Lung (tissue), 12 donors: Measurements from ENCODE around the gene CRISPLD2. TPM values are rescaled to one million over a fixed set of nuclear protein-coding genes. Genes with fewer than 3 reads are reported as not detected.

Source experiments
- ATAC-seq: fragments of 200-7000 bp; cut with Tn5 transposase; one replicate; pipeline ENCODE4 v1.9.1; 2020; ENCODE audit warnings: moderate number of reproducible peaks; ENCODE audit not compliant: insufficient read depth, low FRiP score
- DNase-seq, 3 donors: peaks; one replicate each; pipeline ENCODE4 v3.0.0-alpha.2; 2013 to 2017
- H3K27ac ChIP-seq, 2 donors: one replicate each; pipeline ENCODE4 v1.5.1; 2013; ENCODE audit warnings: mild to moderate bottlenecking in 2 of 2, moderate library complexity in 2 of 2, control low read depth in 1 of 2, inconsistent platforms in 1 of 2, low read depth in 1 of 2, low read length in 1 of 2
- H3K27me3 ChIP-seq, 3 donors: one replicate each; pipeline ENCODE4 v1.5.1; 2013; ENCODE audit warnings: low read length in 2 of 3; ENCODE audit not compliant: control insufficient read depth in 3 of 3, insufficient read depth in 3 of 3
- H3K36me3 ChIP-seq, 4 donors: one replicate each; pipeline ENCODE4 v1.5.1; 2013; ENCODE audit warnings: low read length in 4 of 4, mild to moderate bottlenecking in 1 of 4, moderate library complexity in 1 of 4; ENCODE audit not compliant: control insufficient read depth in 4 of 4, insufficient read depth in 4 of 4
- H3K4me1 ChIP-seq, 5 donors: one replicate each; pipeline ENCODE4 v1.5.1; 2013; ENCODE audit warnings: low read length in 5 of 5, mild to moderate bottlenecking in 2 of 5, moderate library complexity in 1 of 5; ENCODE audit not compliant: control insufficient read depth in 5 of 5, insufficient read depth in 5 of 5
- H3K4me3 ChIP-seq: one replicate; pipeline ENCODE4 v1.5.1; 2013; ENCODE audit warnings: mild to moderate bottlenecking, control low read depth, moderate library complexity
- H3K9ac ChIP-seq, 2 donors: one replicate each; pipeline ENCODE4 v1.5.1; 2013; ENCODE audit warnings: low read length in 2 of 2, control low read depth in 1 of 2; ENCODE audit not compliant: insufficient read depth in 1 of 2
- H3K9me3 ChIP-seq, 4 donors: one replicate each; pipeline ENCODE4 v1.5.1; 2013; ENCODE audit warnings: low read length in 3 of 4, mild to moderate bottlenecking in 1 of 4, moderate library complexity in 1 of 4; ENCODE audit not compliant: control insufficient read depth in 4 of 4, insufficient read depth in 3 of 4
- CTCF ChIP-seq: IDR thresholded peaks from 2 replicates; pipeline ENCODE4 v1.5.1; 2012; ENCODE audit warnings: mild to moderate bottlenecking; ENCODE audit errors: control extremely low read depth, extremely low read depth
- WGBS, 2 donors: extraction: QIAGEN DNeasy Blood & Tissue Kit; methylation state at CpG; one replicate each; pipeline ENCODE4 v1.1.7; 2013; 5-methylcytosine and 5-hydroxymethylcytosine counted together
- polyA plus RNA-seq, 2 donors: library from polyadenylated mRNA; stranded (reverse); fragments of 200-250 nt; gene quantifications; one replicate each; pipeline ENCODE4 v1.2.1, GENCODE V29; 2013
- total RNA-seq, 2 donors: library from RNA; depleted of rRNA in 1 of 2; stranded (reverse); fragments of >200 nt in 1 of 2; gene quantifications; one replicate each; pipeline ENCODE4 v1.2.1, GENCODE V29; 2014 to 2021
- donor health status: control.
- donor health status: control.
- donor health status: Bipolar disorder and iron deficiency.
- donor health status: healthy.
- donor health status: DM: yes; HTN: yes; CAD: no.

Gene CRISPLD2
- total and polyA plus RNA-seq, 4 donors = 30.3 to 136 (median 42.5) TPM

GRCh38 chr16:84844559-84845495 lies 25.0 kb downstream of the CRISPLD2 start:
- no peak for ATAC-seq
- Histone ChIP-seq H3K9me3 (no peaks in the 10 kb centered on the region), H3K9ac (no peak overlapping the region), H3K4me3 (no peak overlapping the region), H3K36me3 (peaks cover 0 to 11% (median 0%) of the 10 kb centered on the region in 4 donors), H3K27me3 (no peaks in the 10 kb centered on the region), H3K27ac (no peak overlapping the region), H3K4me1 (peaks cover 0 to 18% (median 2%) of the 10 kb centered on the region in 5 donors)
- WGBS, 2 donors = 91% methylated on average over 26 of the region's 26 CpGs
- no peak for TF ChIP-seq CTCF
- no peak for DNase-seq

DNA sequence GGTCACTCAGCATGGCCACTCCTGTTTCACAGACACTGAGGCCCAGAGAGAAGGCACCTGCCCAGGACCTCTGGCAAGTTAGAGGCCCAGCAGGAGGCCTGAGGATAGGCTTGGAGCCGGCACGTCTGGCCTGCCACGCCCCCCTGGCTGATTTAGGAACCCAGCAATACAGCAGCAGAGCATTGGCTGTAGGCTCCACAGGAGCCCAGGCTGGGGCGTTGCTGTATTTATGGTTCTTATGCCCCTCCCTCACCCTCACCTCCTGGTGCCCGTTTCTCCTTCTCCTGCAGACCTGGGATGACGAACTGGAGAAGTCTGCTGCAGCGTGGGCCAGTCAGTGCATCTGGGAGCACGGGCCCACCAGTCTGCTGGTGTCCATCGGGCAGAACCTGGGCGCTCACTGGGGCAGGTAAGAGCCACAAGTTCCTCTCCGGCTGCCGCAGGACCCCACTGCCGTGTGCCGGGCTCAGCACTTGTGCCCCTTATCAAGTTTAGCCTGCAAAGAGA lies 25.8 kb downstream of the CRISPLD2 start:
- Histone ChIP-seq H3K27ac (no peak overlapping the region), H3K4me3 (no peak overlapping the region), H3K4me1 (peaks cover 0 to 18% (median 2%) of the 10 kb centered on the region in 5 donors), H3K36me3 (peaks cover 0 to 9% (median 0%) of the 10 kb centered on the region in 4 donors), H3K9me3 (no peaks in the 10 kb centered on the region), H3K9ac (no peak overlapping the region), H3K27me3 (no peaks in the 10 kb centered on the region)
- TF ChIP-seq CTCF = no peak
- ATAC-seq = no peak
- no peak for DNase-seq
- WGBS, 2 donors = 87 to 91% methylated on average over 14 of the region's 14 CpGs

DNA sequence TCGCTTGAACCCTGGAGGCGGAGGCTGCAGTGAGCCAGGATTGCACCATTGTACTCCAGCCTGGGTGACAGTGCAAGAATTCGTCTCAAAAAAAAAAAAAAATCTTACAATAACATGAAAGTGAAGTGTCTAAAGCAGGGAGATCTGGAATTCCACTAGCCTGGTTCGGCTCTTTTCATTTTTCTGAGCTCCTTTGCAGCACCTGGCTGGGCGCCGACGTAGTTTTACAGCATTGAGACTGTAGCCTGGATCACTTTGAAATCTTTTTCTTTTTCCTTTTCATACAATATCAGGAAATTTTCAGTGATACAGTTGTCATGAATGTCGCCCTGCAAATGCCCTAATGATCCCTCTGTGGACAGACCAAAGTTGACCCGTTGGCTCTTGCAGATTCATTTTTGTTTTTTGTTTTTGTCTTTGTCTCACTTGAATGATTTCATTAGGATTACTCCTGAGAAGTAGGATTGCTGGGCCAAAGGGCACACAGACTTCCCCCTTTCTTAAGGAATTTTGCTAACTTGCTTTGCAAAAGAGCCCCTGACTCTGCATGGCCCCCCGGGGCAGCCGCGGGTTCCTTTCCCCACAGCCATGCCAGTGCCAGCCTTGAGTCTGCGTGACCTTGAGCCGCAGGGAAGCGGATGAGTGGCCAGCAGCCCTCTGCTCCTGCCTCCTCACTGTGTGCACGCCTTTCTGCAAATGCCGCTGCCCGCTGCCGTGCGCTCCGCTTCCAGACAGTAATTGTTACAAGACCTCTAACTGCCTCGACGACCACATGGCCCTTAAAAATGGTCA lies 28.0 kb downstream of the CRISPLD2 start:
- TF ChIP-seq CTCF = no peak
- DNase-seq = no peak
- WGBS, 2 donors = 64 to 72% methylated on average over 23 of the region's 23 CpGs
- no peaks in the 10 kb centered on the region for H3K27me3 ChIP-seq
- peaks cover 0 to 14% (median 0%) of the 10 kb centered on the region in 4 donors for H3K36me3 ChIP-seq
- H3K4me1 ChIP-seq = peaks cover 0 to 16% (median 0%) of the 10 kb centered on the region in 5 donors
- H3K4me3 ChIP-seq = no peak overlapping the region
- H3K9ac ChIP-seq = no peak overlapping the region
- no peak overlapping the region for H3K27ac ChIP-seq
- ATAC-seq = no peak
- no peaks in the 10 kb centered on the region for H3K9me3 ChIP-seq
